Fibroblast of gingiva (primary cell): Measurements from ENCODE around the gene YIPF1.

Experiments used
- DNase-seq: peaks from one replicate; pipeline ENCODE4 v3.0.0-alpha.2; 2011; ENCODE audit warnings: low read depth

YIPF1 gene

GRCh38 chr1:53889304-53890298, at the start of gene YIPF1:
YIPF1 (minus strand) TSS chr1:53889797; CDS start chr1:53888937, 860 bp downstream.
- peak; percentile 84 for DNase-seq

- DNase-seq, result no peak
These were observed 48.7 kb upstream of the YIPF1 start for GRCh38 chr1:53938136-53938830.

GRCh38 chr1:53936430-53936829, 46.8 kb upstream of the YIPF1 start:
- no peak for DNase-seq

DNA sequence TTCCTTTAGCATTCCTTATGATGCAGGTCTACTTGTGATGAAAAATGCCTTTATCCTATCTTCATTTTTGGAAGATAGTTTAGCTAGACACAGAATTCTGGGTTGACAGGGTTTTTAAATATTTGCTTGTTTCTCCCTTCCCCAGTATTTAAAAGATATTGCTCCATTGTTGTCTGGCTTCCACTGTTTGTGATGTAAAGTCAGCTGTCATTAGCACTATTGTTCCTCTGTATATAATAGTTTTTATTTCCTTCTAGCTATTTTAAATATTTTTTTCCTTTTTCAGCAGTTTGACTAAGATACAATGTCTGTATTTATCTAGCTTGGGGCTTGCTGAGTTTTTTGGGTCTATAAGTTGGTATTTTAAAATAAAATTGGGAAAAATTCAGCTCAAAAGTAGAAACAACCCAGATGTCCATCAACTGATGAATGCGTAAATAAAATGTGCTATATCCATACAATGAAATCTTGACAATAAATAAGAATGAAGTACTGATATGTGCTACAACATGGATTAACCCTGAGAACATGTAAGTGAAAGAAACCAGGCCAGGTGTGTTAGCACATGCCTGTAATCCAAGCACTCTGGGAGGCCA, 44.7 kb upstream of the YIPF1 start:
- DNase-seq, result no peak

DNA sequence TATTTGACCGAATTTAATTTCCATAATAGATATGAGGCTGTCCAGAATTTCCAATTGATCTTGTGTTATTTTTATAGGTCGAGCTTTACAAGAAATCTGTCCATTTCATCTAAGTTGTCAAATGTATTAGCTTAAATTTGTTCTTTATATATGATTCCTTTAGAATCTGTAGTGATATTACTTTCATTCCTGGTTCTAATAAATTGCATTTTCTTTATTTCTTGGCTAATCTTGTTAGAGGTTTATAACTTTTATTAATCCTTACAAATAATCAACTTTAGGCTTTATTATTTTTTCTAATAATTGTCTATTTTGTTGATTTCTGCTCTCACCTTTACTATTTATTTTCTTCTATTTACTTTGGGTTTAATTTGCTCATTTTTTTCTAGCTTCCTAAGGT, 41.9 kb upstream of the YIPF1 start:
- DNase-seq, result no peak

GRCh38 chr1:53930932-53931331, 41.3 kb upstream of the YIPF1 start:
- no peak for DNase-seq

- DNase-seq, result no peak
These were observed 39.8 kb upstream of the YIPF1 start for GRCh38 chr1:53929246-53929960.

- no peak for DNase-seq
These were observed 37.8 kb upstream of the YIPF1 start for GRCh38 chr1:53927376-53927881.

DNA sequence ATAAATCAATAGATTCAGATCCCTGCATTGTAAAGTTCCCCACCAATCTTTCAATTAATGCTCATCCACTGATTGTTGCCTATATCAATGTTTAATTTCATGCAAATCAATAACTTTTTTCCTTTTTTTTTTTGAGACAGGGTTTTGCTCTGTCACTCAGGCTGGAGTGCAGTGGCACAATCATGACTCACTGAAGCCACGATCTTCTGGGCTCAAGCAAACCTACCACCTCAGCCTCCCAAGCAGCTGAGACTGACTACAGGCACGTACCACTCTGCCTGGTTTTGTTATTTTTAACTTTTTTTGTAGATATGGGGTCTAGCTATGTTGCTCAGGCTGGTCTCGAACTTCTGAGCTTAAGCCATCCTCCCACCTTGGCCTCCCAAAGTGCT, 30.1 kb upstream of the YIPF1 start:
- no peak for DNase-seq

DNA sequence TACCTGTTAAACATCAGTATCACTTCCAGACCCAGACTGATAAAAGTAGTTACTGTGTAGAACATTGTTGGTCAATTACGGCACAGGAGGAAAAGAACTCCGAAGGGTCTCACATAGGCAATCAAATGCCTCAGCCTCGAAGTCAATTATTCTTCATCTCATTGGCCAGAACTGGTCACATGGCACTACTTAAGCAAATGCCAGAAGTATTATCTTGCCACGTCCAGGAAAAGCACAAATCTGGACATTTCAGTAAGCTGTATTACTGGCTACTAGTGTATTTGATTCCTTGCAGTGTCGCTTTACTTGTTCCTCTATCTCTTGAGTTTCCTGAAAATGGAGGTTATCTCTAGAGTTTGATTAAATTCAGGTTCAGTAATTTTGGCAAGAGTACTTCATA, 28.7 kb upstream of the YIPF1 start:
- no peak for DNase-seq

DNA sequence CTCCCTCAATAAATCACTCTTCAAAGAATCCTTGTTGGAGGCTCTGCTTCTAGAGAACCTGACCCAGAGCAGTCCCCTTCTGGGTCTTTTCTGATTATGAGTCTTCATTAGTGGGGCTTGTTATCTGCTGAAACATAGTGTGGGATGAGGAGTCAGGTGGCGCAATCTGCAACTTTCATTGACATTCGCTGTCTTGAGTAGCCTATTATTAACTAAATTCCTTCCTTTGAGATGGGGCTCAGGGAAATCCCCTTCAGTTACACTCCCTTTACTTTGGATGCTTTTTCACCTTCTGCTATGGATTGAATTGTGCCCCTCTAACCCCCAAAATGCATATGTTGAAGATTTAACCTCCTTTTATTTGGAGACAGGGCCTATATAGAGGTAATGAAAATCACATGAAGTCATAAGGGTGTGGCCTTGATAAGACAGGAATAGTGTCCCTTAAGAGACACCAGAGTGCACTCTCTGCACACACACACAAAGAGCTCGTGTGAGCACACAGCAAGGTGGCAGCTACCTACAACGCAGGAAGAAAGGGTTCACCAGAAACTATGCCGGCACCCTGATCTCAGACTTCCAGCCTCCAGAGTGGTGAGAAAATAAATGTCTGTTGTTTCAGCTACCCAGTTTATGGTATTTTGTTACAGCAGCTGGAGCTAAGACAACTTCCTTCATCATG, 23.9 kb upstream of the YIPF1 start:
- no peak for DNase-seq

- no peak for DNase-seq
These were observed 21.8 kb upstream of the YIPF1 start for GRCh38 chr1:53911442-53911841.

DNA sequence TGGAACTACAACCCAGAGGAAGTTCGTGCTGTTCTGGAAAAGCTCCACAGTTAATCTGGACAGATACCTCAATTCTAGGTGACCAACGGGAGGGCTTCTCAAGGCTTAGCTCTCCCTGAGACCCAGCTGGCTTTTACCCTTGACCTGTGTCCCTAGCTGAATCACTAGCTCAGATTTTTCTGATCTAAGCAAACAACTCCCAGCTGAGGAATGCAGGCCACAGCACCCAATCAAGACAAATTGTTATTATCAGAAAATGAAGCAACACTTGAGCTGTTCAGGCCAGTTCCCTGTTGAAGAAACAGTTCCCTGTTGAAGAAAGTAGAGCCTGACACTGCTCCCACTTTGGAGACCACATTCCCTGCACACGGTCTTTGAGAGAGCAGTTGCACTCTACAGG, 20.3 kb upstream of the YIPF1 start:
- no peak for DNase-seq

DNA sequence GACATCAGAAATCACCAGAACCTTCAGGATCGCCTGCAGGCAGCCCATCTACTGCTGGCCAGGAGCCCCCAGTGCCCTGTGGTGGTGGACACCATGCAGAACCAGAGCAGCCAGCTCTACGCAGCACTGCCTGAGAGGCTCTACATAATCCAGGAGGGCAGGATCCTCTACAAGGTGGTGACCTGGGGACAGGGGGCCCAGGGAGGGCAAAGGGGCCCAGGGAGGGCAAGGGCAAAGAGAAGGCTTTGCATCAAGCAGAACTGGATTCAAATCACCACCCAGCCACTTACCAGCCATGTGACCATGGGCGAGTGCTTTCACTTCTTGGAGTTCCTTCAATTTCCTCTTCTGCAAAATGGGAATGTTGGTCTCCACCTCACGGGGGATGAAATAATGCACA, 16.5 kb upstream of the YIPF1 start:
- no peak for DNase-seq

DNA sequence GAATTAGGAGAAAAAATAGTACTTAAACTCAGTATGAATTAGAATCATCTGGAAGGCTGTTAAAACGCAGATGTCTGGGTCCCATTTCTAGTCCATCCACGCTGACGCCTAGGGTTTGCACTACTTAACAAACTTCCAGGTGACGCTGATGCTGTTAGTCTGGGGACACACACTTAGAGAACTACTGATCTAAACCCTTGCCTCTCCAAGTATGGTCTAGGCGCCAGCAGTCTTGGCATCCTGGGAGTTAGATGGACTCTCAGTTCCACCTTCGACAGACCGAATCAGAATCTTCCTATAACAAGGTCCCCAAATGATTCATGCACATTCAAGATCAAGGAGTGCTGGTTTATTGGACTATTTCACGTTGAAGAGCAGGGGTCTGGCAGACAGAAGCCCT, 15.9 kb upstream of the YIPF1 start:
- no peak for DNase-seq

- DNase-seq, result no peak
These were observed 12.9 kb upstream of the YIPF1 start for GRCh38 chr1:53902235-53903138.

- no peak for DNase-seq
These were observed 10.1 kb upstream of the YIPF1 start for GRCh38 chr1:53899708-53900107.

DNA sequence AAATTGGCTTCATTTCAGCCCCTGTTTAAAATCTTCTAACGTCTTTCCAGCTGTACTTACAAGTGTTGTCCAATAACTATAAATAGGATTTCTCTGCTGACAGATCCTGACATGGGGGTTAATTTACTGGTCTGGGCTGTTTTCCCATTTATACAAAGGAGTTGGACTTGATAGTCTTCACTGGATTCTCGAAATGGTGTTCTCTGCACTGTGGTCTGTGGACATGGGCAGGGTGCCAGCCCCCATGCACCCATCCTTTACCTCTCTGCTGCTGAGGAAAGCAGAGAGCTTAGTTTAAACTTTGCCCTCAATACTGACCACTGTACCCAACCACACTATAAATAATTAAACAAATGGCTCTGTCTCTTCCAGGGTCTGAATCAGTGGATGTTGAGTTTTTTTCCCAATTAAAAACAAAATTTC, 9.6 kb upstream of the YIPF1 start:
- peak; percentile 37 for DNase-seq

GRCh38 chr1:53896635-53897229, 7.1 kb upstream of the YIPF1 start:
- DNase-seq, result peak; percentile 96

- no peak for DNase-seq
These were observed 5.8 kb upstream of the YIPF1 start for GRCh38 chr1:53895421-53895820.
